Kidney (tissue), 14 donors: ENCODE measurements around the gene HNRNPDL. TPM values are rescaled to one million over a fixed set of nuclear protein-coding genes. Genes with fewer than 3 reads are reported as not detected.
A peak's percentile ranks its signal among the peaks of the same experiment; 100 is the strongest.

ENCODE experiments used
- DNase-seq, 5 donors: peaks; one replicate each; pipeline ENCODE4 v3.0.0-alpha.2; 2013 to 2020
- FAIRE-seq: peaks from 2 replicates; lab custom pipeline; 2012; peaks lifted over from hg19 to GRCh38; lab: Jason Lieb, UNC
- H3K27ac ChIP-seq, 2 donors: one replicate each; pipeline ENCODE4 v1.7.0; 2013; ENCODE audit warnings: low read depth in 2 of 2, low read length in 2 of 2, inconsistent platforms in 1 of 2
- H3K27me3 ChIP-seq: one replicate; pipeline ENCODE4 v1.7.1; 2013; ENCODE audit warnings: low read length, inconsistent platforms; ENCODE audit not compliant: control insufficient read depth, insufficient read depth
- H3K36me3 ChIP-seq, 3 donors: one replicate each; pipeline versions ENCODE4 v1.7.0 to v1.7.1; 2013; ENCODE audit warnings: low read length in 3 of 3, control low read depth in 1 of 3, inconsistent platforms in 1 of 3; ENCODE audit not compliant: insufficient read depth in 3 of 3, control insufficient read depth in 2 of 3
- H3K4me1 ChIP-seq, 3 donors: one replicate each; pipeline versions ENCODE4 v1.7.0 to v1.7.1; 2013; ENCODE audit warnings: low read length in 3 of 3, inconsistent platforms in 1 of 3, low read depth in 1 of 3; ENCODE audit not compliant: control insufficient read depth in 2 of 3, insufficient read depth in 2 of 3
- H3K4me3 ChIP-seq, 3 donors: one replicate each; pipeline versions ENCODE4 v1.7.0 to v1.8.1; 2013; ENCODE audit warnings: low read length in 3 of 3, control low read depth in 1 of 3, inconsistent platforms in 1 of 3
- H3K9ac ChIP-seq, 3 donors: one replicate each; pipeline versions ENCODE4 v1.7.0 to v1.7.1; 2013; ENCODE audit warnings: low read length in 3 of 3, control low read depth in 1 of 3, inconsistent platforms in 1 of 3
- H3K9me3 ChIP-seq, 3 donors: one replicate each; pipeline versions ENCODE4 v1.7.0 to v1.7.1; 2013; ENCODE audit warnings: low read length in 3 of 3, control low read depth in 1 of 3, inconsistent platforms in 1 of 3; ENCODE audit not compliant: control insufficient read depth in 2 of 3, insufficient read depth in 1 of 3
- CTCF ChIP-seq: IDR thresholded peaks from 3 replicates; pipeline ENCODE4 v1.5.1; 2012; ENCODE audit warnings: mild to moderate bottlenecking, moderate library complexity, borderline replicate concordance; ENCODE audit not compliant: insufficient read depth; ENCODE audit errors: extremely low read depth
- intact Hi-C: fragments of 100-400 bp; cut with DNase I; formaldehyde crosslinking; loops from one replicate; pipeline ENCODE4 v1.11.1; 2022
- polyA plus RNA-seq: library from polyadenylated mRNA; stranded (reverse); fragments of 350-450 nt; fragmentation: Illumina TruSeq; extraction: RNeasy Lipid Tissue Mini Kit (QIAGEN cat#74804); gene quantifications from one replicate; pipeline ENCODE4 v1.2.3, GENCODE V29; 2014; ENCODE audit warnings: low read depth, low replicate concordance; ENCODE audit not compliant: insufficient read depth
- total RNA-seq: library from RNA; stranded (reverse); fragmentation: NEBNext Ultra II Directional; extraction: Animal tissue kit (Norgen Biotek cat#: 25700); gene quantifications from one replicate; pipeline ENCODE4 v1.2.1, GENCODE V29; 2021
- donor health status: control.
- donor health status: control.
- donor health status: control.
- donor health status: control.
- donor health status: control.
- donor health status: DM: yes; HTN: yes; CAD: no.
- donor health status: Normal renal cell carcinoma (clear cell type).

The HNRNPDL gene
- total and polyA plus RNA-seq, 2 donors from 2014 or later: 135 to 263 TPM

GRCh38 chr4:82428969-82429727, 1.1 kb downstream of the HNRNPDL start:
- DNase-seq (peak; percentile 95 to 98 (median 97)), FAIRE-seq (no peak)
- intact Hi-C loops: loop anchor here (10.0 kb wide), 1 partner anchor 54 kb away; the partner anchor contains the start of gene HNRNPD
- Histone ChIP-seq H3K27ac (peak overlapping the region; percentile 97 to 100), H3K4me1 (peaks cover 0 to 19% (median 12%) of the 10 kb centered on the region in 3 donors), H3K4me3 (peak overlapping the region; percentile 98 to 99 (median 99)), H3K27me3 (no peaks in the 10 kb centered on the region), H3K36me3 (peaks cover 13 to 29% (median 16%) of the 10 kb centered on the region in 3 donors), H3K9me3 (no peaks in the 10 kb centered on the region), H3K9ac (peak overlapping the region; percentile 90 to 99 (median 98))
- peak; percentile 92 for TF ChIP-seq CTCF

- Histone ChIP-seq H3K4me3 (peak overlapping the region; percentile 98 to 99 (median 99)), H3K9me3 (no peaks in the 10 kb centered on the region), H3K9ac (peak overlapping the region; percentile 85 to 98 (median 90)), H3K27me3 (no peaks in the 10 kb centered on the region), H3K4me1 (peaks cover 0 to 19% (median 12%) of the 10 kb centered on the region in 3 donors), H3K27ac (peak overlapping the region; percentile 94 to 100), H3K36me3 (peaks cover 13 to 35% (median 17%) of the 10 kb centered on the region in 3 donors)
- FAIRE-seq (no peak), DNase-seq (no peak)
- no peak for TF ChIP-seq CTCF
- intact Hi-C loops: loop anchor here (10.0 kb wide), 1 partner anchor 54 kb away; the partner anchor contains the start of gene HNRNPD
These were observed 1.7 kb downstream of the HNRNPDL start for GRCh38 chr4:82428526-82428968.

GRCh38 chr4:82425478-82425877, 4.8 kb downstream of the HNRNPDL start:
- H3K4me1 ChIP-seq: peaks cover 0 to 12% (median 9%) of the 10 kb centered on the region in 3 donors
- H3K36me3 ChIP-seq: peaks cover 16 to 45% (median 17%) of the 10 kb centered on the region in 3 donors
- no peaks in the 10 kb centered on the region for H3K9me3 ChIP-seq
- no peak overlapping the region for H3K27ac ChIP-seq
- intact Hi-C loops: loop anchor here (10.0 kb wide), 1 partner anchor 51 kb away; the partner anchor contains the start of gene HNRNPD
- no peaks in the 10 kb centered on the region for H3K27me3 ChIP-seq
- H3K4me3 ChIP-seq: no peak overlapping the region
- no peak overlapping the region for H3K9ac ChIP-seq
- FAIRE-seq (no peak), DNase-seq (no peak)
- TF ChIP-seq CTCF: no peak
